Osteocyte (in vitro differentiated cells): ENCODE measurements around the gene UBL7. TPM values are rescaled to one million over a fixed set of nuclear protein-coding genes. Genes with fewer than 3 reads are reported as not detected.

Experiments
- DNase-seq: peaks from one replicate; pipeline ENCODE4 v3.0.0; 2021; ENCODE audit warnings: mixed read lengths; ENCODE audit not compliant: unreplicated experiment; ENCODE audit errors: extremely low spot score
- H3K27ac Mint-ChIP-seq: one replicate; pipeline ENCODE4 v1.8.0; 2021; ENCODE audit warnings: mild to moderate bottlenecking, mixed read lengths; ENCODE audit not compliant: unreplicated experiment
- H3K27me3 Mint-ChIP-seq: one replicate; pipeline ENCODE4 v1.8.0; 2021; ENCODE audit warnings: mixed read lengths; ENCODE audit not compliant: unreplicated experiment
- H3K36me3 Mint-ChIP-seq: one replicate; pipeline ENCODE4 v1.8.0; 2021; ENCODE audit warnings: mixed read lengths; ENCODE audit not compliant: unreplicated experiment
- H3K4me1 Mint-ChIP-seq: one replicate; pipeline ENCODE4 v1.8.0; 2021; ENCODE audit warnings: mixed read lengths; ENCODE audit not compliant: unreplicated experiment
- H3K4me3 Mint-ChIP-seq: one replicate; pipeline ENCODE4 v1.8.0; 2021; ENCODE audit warnings: mild to moderate bottlenecking, moderate library complexity, mixed read lengths; ENCODE audit not compliant: unreplicated experiment
- H3K9me3 Mint-ChIP-seq: one replicate; pipeline ENCODE4 v1.8.0; 2021; ENCODE audit warnings: mixed read lengths; ENCODE audit not compliant: unreplicated experiment
- CTCF ChIP-seq: fragments of 200-600 bp; sonication (generic); IDR thresholded peaks from 2 replicates; pipeline ENCODE4 v1.5.0; 2021; ENCODE audit warnings: antibody characterized with exemption, mild to moderate bottlenecking, moderate library complexity
- total RNA-seq: library from RNA; stranded (reverse); gene quantifications from 2 replicates; pipeline ENCODE4 v1.2.1, GENCODE V29; 2021

The UBL7 gene
- total RNA-seq, 1 donor from 2014 or later: 59.5 TPM

DNA sequence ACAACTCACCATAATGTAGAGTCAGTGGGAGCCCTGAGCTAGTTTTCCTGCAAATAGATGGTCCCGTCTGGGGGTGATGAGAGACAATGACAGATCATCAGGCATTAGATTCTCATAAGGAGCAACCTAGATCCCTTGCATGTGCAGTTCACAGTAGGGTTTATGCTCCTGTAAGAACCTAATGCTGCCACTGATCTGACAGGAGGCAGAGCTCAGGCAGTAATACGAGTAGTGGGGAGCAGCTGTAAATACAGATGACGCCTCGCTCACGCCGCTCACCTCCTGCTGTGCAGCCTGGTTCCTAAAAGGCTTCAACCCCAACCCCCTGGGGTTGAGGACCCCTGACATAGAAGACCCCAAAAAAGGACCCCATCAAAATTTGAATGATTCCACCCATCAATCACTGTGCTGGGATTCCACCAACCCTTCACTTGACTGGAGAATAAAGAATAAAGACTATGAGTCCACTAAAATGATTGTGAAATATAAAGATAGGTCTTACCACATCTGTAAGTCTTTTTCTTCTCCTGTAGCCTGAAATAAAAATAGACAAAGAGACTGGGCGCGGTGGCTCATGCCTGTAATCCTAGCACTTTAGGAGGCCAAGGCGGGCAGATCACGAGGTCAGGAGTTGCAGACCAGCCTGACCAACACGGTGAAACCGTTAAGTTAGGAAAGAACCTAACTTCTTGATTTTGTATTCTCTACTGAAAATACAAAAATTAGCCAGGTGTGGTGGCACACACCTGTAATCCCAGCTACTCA lies 9.9 kb upstream of the UBL7 start:
- Mint-ChIP-seq H3K27me3 (no peaks in the 10 kb centered on the region), H3K4me1 (no peaks in the 10 kb centered on the region), H3K36me3 (peaks cover 7% of the 10 kb centered on the region), H3K9me3 (no peaks in the 10 kb centered on the region), H3K27ac (no peak overlapping the region), H3K4me3 (no peak overlapping the region)
- TF ChIP-seq CTCF: no peak
- DNase-seq: no peak

DNA sequence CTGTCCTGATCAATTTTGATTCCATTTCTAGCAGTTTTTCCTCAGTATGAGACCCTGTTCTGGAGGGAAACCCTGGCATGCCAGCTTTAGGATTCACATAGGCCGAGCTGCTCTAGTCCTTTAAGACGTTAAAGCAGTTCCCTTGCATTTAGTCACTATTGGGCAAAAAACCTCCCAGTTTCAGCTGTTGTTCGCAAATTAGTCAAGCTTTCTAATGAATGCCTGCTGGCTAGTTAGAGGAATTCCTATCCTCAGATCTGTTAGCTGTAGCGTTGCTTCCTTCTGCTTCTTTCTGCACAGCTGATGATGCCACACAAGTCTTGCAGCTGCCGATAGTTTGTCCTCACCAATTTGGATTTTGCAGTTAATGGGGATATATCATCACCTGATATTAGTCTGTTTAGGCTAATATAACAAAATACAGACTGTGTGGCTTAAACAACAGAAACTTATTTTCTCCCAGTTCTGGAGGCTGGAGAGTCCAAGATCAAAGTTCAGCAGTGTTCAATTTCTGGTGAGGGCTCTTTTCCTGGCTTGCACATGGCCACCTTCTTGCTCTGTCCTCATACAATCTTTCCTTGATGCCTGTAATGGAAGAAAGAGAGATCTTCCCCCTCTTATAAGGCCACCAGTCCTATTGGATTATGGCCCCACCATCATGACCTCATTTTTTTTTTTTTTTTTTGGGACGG lies 7.5 kb upstream of the UBL7 start:
- no peak for TF ChIP-seq CTCF
- no peak overlapping the region for H3K27ac Mint-ChIP-seq
- H3K4me3 Mint-ChIP-seq: no peak overlapping the region
- H3K9me3 Mint-ChIP-seq: peaks cover 2% of the 10 kb centered on the region
- peaks cover 2% of the 10 kb centered on the region for H3K36me3 Mint-ChIP-seq
- DNase-seq: no peak
- H3K4me1 Mint-ChIP-seq: no peaks in the 10 kb centered on the region
- no peaks in the 10 kb centered on the region for H3K27me3 Mint-ChIP-seq

DNA sequence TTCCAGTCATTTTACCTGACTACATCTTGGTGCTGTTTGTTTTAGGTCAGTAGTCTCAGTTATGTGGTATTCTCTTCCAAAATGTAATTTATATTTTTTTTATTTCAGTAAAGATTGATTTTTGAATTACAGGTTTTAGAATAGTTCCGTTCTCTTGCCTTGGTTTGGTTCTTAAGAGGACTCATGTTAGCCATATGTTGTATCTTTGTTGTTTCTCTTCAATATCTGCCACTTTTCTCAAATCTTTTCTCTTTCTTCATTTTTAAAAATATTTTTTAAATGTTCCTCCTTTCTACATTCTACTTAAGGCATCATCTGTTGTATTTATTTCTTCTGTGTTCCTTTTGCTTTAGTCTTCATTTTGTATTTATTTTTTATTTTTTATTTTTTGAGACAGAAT lies 5.6 kb upstream of the UBL7 start:
- Mint-ChIP-seq H3K27ac (no peak overlapping the region), H3K9me3 (peaks cover 6% of the 10 kb centered on the region), H3K4me1 (peaks cover 10% of the 10 kb centered on the region), H3K27me3 (no peaks in the 10 kb centered on the region), H3K4me3 (no peak overlapping the region), H3K36me3 (peaks cover 2% of the 10 kb centered on the region)
- DNase-seq: no peak
- no peak for TF ChIP-seq CTCF

- H3K36me3 Mint-ChIP-seq: peaks cover 2% of the 10 kb centered on the region
- peaks cover 17% of the 10 kb centered on the region for H3K4me1 Mint-ChIP-seq
- no peak overlapping the region for H3K4me3 Mint-ChIP-seq
- no peaks in the 10 kb centered on the region for H3K27me3 Mint-ChIP-seq
- TF ChIP-seq CTCF: no peak
- H3K27ac Mint-ChIP-seq: no peak overlapping the region
- H3K9me3 Mint-ChIP-seq: peaks cover 6% of the 10 kb centered on the region
- DNase-seq: no peak
Measured at GRCh38 chr15:74464897-74465296, 3.9 kb upstream of the UBL7 start.

DNA sequence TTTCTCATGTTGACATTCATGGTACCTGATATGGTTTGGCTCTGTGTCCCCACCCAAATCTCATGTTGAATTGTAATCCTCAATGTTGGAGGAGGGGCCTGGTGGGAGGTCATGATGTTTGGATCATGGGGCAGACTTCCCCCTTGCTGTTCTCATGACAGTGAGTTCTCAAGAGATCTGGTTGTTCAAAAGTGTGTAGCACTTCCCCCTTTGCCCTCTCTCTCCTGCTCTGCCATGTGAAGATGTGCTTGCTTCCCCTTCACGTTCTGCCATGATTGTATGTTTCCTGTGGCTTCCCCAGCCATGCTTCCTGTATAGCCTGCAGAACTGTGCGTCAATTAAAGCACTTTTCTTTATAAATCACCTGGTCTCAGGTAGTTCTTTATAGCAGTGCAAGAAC lies 3.3 kb upstream of the UBL7 start:
- peaks cover 2% of the 10 kb centered on the region for H3K36me3 Mint-ChIP-seq
- H3K27ac Mint-ChIP-seq: no peak overlapping the region
- H3K4me1 Mint-ChIP-seq: peaks cover 17% of the 10 kb centered on the region
- no peak overlapping the region for H3K4me3 Mint-ChIP-seq
- peaks cover 6% of the 10 kb centered on the region for H3K9me3 Mint-ChIP-seq
- no peak for TF ChIP-seq CTCF
- DNase-seq: no peak
- H3K27me3 Mint-ChIP-seq: no peaks in the 10 kb centered on the region
